ENCODE data around the gene ZDHHC24. TPM values are rescaled to one million over a fixed set of nuclear protein-coding genes. Genes with fewer than 3 reads are reported as not detected.

ZDHHC24 gene
- total and polyA plus RNA-seq, 2 experiments from 2014 or later = 5.6 to 13.1 TPM

DNA sequence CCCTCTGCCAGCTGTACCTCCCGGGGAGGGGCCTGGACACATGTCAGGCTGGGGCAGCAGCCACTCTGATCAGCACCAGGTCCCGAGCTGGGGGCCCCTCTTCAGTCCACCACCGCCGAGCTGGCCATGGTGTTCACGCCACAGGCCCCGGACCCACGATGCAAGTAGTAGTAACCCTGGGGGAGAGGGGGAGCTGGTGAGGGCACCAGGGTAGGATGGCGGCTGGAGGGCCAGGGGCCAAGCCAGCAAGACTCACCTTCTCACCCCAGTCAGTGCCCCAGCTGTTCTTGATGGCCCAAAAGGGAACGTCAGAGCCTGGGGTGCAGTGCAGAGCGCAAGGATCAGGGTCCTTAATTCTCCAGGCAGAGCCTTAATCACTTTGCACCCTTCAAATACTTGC, 18.0 kb upstream of the ZDHHC24 start:
- Histone ChIP-seq H3K4me2 (no peak overlapping the region), H3K4me1 (ENCODE audit: insufficient read depth) (0 out of 2 replicates have a peak, but pooled peaks cover 1% of the 10 kb centered on the region), H3K4me3 (no peak overlapping the region), H3K27ac (ENCODE audit: low read depth) (no peak overlapping the region), H3K9me2 (ENCODE audit: insufficient read depth) (no peaks in the 10 kb centered on the region), H3K79me2 (replicated peaks; ENCODE audit: insufficient read depth) (no peaks in the 10 kb centered on the region), H3F3A (replicated peaks; ENCODE audit: low read depth) (no peaks in the 10 kb centered on the region), H2AFZ (no peak overlapping the region), H3K27me3 (ENCODE audit: insufficient read depth) (peaks cover 6% of the 10 kb centered on the region; the same call in 1 of the 2 replicates), H4K20me1 (replicated peaks; ENCODE audit: insufficient read depth) (no peaks in the 10 kb centered on the region), H3K36me3 (ENCODE audit: insufficient read depth) (no peaks in the 10 kb centered on the region)
- DNase-seq (ENCODE audit: low spot score) = no peak
- TF ChIP-seq POLR2AphosphoS5 (IDR thresholded peaks at IDR 0.05; ENCODE audit: low read depth) (no peak), EZH2phosphoT487 (IDR thresholded peaks at IDR 0.05; ENCODE audit: unreplicated experiment) (no peak), EZH2 (IDR thresholded peaks at IDR 0.05; ENCODE audit: low read depth, unreplicated experiment) (no peak), JUNB (IDR thresholded peaks at IDR 0.05; ENCODE audit: unreplicated experiment) (no peak), ZNF331 (CRISPR knock-in tag; IDR thresholded peaks at IDR 0.05; ENCODE audit: low read depth) (no peak), STAT1 (IDR thresholded peaks at IDR 0.05; ENCODE audit: unreplicated experiment) (no peak), CREB1 (CRISPR knock-in tag; IDR thresholded peaks at IDR 0.05; ENCODE audit: low read depth) (no peak), ZNF114 (CRISPR knock-in tag; IDR thresholded peaks at IDR 0.05) (no peak), NANOG (IDR thresholded peaks at IDR 0.05; ENCODE audit: borderline replicate concordance) (no peak)
- TF ChIP-seq, protein P1, sequence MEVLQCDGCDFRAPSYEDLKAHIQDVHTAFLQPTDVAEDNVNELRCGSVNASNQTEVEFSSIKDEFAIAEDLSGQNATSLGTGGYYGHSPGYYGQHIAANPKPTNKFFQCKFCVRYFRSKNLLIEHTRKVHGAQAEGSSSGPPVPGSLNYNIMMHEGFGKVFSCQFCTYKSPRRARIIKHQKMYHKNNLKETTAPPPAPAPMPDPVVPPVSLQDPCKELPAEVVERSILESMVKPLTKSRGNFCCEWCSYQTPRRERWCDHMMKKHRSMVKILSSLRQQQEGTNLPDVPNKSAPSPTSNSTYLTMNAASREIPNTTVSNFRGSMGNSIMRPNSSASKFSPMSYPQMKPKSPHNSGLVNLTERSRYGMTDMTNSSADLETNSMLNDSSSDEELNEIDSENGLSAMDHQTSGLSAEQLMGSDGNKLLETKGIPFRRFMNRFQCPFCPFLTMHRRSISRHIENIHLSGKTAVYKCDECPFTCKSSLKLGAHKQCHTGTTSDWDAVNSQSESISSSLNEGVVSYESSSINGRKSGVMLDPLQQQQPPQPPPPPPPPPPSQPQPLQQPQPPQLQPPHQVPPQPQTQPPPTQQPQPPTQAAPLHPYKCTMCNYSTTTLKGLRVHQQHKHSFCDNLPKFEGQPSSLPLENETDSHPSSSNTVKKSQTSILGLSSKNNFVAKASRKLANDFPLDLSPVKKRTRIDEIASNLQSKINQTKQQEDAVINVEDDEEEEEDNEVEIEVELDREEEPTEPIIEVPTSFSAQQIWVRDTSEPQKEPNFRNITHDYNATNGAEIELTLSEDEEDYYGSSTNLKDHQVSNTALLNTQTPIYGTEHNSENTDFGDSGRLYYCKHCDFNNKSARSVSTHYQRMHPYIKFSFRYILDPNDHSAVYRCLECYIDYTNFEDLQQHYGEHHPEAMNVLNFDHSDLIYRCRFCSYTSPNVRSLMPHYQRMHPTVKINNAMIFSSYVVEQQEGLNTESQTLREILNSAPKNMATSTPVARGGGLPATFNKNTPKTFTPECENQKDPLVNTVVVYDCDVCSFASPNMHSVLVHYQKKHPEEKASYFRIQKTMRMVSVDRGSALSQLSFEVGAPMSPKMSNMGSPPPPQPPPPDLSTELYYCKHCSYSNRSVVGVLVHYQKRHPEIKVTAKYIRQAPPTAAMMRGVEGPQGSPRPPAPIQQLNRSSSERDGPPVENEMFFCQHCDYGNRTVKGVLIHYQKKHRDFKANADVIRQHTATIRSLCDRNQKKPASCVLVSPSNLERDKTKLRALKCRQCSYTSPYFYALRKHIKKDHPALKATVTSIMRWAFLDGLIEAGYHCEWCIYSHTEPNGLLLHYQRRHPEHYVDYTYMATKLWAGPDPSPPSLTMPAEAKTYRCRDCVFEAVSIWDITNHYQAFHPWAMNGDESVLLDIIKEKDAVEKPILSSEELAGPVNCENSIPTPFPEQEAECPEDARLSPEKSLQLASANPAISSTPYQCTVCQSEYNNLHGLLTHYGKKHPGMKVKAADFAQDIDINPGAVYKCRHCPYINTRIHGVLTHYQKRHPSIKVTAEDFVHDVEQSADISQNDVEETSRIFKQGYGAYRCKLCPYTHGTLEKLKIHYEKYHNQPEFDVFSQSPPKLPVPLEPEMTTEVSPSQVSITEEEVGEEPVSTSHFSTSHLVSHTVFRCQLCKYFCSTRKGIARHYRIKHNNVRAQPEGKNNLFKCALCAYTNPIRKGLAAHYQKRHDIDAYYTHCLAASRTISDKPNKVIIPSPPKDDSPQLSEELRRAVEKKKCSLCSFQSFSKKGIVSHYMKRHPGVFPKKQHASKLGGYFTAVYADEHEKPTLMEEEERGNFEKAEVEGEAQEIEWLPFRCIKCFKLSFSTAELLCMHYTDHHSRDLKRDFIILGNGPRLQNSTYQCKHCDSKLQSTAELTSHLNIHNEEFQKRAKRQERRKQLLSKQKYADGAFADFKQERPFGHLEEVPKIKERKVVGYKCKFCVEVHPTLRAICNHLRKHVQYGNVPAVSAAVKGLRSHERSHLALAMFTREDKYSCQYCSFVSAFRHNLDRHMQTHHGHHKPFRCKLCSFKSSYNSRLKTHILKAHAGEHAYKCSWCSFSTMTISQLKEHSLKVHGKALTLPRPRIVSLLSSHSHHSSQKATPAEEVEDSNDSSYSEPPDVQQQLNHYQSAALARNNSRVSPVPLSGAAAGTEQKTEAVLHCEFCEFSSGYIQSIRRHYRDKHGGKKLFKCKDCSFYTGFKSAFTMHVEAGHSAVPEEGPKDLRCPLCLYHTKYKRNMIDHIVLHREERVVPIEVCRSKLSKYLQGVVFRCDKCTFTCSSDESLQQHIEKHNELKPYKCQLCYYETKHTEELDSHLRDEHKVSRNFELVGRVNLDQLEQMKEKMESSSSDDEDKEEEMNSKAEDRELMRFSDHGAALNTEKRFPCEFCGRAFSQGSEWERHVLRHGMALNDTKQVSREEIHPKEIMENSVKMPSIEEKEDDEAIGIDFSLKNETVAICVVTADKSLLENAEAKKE (CRISPR knock-in tag; IDR thresholded peaks at IDR 0.05) = no peak
- TF ChIP-seq, protein P2, sequence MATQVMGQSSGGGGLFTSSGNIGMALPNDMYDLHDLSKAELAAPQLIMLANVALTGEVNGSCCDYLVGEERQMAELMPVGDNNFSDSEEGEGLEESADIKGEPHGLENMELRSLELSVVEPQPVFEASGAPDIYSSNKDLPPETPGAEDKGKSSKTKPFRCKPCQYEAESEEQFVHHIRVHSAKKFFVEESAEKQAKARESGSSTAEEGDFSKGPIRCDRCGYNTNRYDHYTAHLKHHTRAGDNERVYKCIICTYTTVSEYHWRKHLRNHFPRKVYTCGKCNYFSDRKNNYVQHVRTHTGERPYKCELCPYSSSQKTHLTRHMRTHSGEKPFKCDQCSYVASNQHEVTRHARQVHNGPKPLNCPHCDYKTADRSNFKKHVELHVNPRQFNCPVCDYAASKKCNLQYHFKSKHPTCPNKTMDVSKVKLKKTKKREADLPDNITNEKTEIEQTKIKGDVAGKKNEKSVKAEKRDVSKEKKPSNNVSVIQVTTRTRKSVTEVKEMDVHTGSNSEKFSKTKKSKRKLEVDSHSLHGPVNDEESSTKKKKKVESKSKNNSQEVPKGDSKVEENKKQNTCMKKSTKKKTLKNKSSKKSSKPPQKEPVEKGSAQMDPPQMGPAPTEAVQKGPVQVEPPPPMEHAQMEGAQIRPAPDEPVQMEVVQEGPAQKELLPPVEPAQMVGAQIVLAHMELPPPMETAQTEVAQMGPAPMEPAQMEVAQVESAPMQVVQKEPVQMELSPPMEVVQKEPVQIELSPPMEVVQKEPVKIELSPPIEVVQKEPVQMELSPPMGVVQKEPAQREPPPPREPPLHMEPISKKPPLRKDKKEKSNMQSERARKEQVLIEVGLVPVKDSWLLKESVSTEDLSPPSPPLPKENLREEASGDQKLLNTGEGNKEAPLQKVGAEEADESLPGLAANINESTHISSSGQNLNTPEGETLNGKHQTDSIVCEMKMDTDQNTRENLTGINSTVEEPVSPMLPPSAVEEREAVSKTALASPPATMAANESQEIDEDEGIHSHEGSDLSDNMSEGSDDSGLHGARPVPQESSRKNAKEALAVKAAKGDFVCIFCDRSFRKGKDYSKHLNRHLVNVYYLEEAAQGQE (IDR thresholded peaks at IDR 0.05; ENCODE audit: unreplicated experiment) = no peak
- TF ChIP-seq, protein P3, sequence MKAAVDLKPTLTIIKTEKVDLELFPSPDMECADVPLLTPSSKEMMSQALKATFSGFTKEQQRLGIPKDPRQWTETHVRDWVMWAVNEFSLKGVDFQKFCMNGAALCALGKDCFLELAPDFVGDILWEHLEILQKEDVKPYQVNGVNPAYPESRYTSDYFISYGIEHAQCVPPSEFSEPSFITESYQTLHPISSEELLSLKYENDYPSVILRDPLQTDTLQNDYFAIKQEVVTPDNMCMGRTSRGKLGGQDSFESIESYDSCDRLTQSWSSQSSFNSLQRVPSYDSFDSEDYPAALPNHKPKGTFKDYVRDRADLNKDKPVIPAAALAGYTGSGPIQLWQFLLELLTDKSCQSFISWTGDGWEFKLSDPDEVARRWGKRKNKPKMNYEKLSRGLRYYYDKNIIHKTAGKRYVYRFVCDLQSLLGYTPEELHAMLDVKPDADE (IDR thresholded peaks at IDR 0.05) = no peak
- TF ChIP-seq, protein P4, sequence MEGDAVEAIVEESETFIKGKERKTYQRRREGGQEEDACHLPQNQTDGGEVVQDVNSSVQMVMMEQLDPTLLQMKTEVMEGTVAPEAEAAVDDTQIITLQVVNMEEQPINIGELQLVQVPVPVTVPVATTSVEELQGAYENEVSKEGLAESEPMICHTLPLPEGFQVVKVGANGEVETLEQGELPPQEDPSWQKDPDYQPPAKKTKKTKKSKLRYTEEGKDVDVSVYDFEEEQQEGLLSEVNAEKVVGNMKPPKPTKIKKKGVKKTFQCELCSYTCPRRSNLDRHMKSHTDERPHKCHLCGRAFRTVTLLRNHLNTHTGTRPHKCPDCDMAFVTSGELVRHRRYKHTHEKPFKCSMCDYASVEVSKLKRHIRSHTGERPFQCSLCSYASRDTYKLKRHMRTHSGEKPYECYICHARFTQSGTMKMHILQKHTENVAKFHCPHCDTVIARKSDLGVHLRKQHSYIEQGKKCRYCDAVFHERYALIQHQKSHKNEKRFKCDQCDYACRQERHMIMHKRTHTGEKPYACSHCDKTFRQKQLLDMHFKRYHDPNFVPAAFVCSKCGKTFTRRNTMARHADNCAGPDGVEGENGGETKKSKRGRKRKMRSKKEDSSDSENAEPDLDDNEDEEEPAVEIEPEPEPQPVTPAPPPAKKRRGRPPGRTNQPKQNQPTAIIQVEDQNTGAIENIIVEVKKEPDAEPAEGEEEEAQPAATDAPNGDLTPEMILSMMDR (conservative IDR thresholded peaks at IDR 0.05; ENCODE audit: low read depth in 2 of 2) = no peak
- peaks cover 17% of the 10 kb centered on the region for H3K27me3 Mint-ChIP-seq (ENCODE audit: insufficient read depth, low read depth, poor library complexity)
- ATAC-seq = no peak
- peaks cover 10% of the 10 kb centered on the region for H3K36me3 Mint-ChIP-seq (ENCODE audit: low read depth)
- H3K27ac Mint-ChIP-seq = no peak overlapping the region
- peaks cover 4% of the 10 kb centered on the region; the same call in 1 of the 3 replicates for H3K9me3 Mint-ChIP-seq
- no peak overlapping the region for H3K4me3 Mint-ChIP-seq
- H3K4me1 Mint-ChIP-seq = peaks cover 3% of the 10 kb centered on the region; the same call in 2 of the 3 replicates
